NCI-H82 treated with DMSO at 0.1 percent for 48 hours (cell line): ENCODE measurements around the gene MT3.
"Not testable (repeated sequence)": the region's sequence is repeated elsewhere in the genome, so short reads cannot be mapped to it uniquely, and the experiment has no call there.

ENCODE experiments used
- DNase-seq: peaks from one replicate; lab custom pipeline; 2025; ENCODE audit not compliant: unreplicated experiment; lab: John Stamatoyannopoulos, UW

MT3 gene

DNA sequence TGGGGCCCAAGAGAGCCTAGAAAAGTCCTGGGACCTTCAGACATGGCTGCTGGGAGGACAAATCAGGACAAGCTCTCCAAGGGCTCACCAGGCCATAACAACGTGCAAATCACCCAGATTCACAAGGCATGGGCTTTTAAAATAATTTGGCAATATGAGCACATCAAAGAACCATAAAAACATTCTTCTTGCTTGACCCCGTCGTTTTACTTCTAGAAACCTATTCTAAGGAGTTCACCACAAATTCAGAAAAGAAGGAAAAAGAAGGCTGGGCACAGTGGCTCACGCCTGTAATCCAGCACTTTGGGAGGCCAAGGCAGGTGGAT lies 12.1 kb upstream of the MT3 start:
- no peak for DNase-seq

DNA sequence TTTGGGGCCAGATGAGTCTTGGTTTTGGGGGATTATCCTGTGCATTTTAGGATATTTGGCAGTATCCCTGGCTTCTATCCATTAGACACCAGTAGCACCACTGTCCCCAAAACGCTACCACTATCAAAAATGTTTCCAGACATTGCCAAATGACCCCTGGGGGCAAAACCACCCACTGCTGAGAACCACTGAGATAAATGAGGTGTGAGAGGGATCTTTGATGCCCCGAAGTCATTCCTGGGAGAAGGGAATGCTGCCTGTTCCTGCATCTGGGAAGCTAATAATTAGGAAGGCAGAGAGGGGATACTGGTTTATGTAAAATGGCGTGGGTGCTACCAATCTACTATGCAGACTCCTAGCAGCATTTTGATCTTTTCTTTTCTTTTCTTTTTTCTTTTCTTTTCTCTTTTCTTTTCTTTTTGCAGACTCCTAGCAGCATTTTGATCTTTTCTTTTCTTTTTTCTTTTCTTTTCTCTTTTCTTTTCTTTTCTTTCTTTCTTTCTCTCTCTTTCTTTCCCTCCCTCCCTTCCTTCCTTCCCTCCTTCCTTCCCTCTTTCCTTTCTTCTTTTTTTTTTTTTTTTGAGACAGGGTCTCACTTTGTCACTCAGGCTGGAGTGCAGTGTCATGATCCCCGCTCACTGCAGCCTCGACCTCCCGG lies 8.8 kb upstream of the MT3 start:
- no peak for DNase-seq

DNA sequence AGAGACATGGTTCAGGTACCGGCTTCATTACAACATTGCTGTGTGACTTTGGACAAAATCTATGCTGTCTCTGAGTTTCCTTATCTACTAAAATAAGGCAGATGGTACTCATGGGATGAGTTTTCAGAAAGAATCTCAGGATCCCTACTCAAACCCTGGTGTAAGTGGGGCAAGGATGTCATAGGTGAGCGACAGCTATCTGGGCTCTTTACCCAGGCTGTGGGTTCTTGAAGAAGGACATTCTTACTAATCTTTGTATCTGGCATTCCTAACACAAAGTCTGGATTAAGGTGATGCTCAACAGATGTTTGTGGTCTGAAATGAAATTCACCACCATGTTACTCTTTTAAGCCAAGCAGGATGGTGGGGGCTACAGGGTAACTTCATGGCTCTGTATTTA lies 6.4 kb upstream of the MT3 start:
- not testable (repeated sequence) for DNase-seq

DNA sequence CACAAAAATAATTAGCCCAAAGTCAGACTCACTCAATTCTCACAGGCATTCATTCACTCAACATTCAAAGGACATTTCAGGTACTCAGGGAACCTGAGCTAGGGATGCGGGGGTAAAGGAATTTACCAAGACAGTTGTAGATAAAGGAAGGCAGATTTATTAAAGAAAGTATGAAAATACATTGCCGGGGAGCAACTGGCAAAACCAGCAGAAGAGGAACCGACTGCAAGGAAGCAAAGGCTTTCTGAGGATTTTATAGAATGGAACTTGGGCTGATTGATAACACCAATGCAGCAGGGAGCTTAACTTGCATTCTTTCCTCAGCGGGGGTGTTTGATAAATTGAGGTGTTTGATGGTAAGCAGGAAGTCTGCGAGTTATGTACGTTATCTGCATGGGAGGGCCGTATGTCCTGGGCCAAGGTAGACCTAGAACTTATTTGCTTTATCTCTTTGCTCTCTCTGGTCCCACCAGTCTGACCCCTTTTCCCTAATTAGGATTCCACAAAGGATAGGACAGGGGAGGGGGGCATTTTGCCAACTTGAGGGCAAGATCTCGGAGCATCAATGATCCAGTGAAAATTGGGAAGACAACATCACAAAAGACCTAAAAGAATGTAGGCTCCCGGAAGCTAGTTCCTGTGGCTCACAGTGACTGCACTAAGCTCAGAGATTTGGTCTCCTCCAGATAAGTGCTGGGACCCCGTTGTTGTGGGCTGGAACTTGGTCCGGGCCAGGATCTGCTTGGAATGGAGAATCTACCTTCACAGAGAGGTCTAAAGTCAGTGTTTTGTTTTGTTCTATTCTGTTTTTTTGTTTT lies 5.8 kb upstream of the MT3 start:
- DNase-seq = no peak

DNA sequence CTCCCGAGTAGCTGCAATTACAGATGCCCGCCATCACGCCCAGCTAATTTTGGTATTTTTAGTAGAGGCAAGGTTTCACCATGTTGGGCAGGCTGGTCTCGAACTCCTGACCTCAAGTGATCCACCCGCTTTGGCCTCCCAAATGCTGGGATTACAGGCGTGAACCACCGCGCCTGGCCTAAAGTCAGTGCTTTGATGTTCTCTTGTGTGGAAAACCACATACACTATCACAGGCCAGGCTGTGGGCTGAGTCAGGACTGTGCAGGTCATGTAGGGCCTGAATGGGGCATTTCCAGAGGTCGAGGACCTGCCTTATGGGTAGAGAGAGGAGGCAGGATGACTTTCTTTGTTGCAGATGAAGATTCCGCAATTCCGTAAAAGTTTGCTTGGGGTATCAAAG lies 5.1 kb upstream of the MT3 start:
- DNase-seq = no peak

DNA sequence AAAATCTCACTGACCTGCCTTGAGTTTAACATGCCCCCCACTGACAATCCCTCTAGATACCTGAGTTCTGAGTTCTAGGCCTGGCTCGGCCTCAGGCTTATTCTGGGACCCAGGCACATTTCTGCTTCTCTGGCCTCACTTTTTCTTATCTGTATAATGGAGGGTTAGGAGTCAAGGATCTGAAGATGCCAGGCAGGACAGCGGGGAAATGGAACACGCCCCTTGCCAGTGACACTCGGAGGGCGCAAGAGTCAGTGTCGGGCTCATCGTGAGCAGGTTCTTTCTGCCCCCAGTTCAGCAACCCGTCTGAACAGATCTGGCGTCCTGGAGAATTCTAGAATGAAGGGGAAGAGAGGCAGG lies 567 bp upstream of the MT3 start:
- no peak for DNase-seq

DNA sequence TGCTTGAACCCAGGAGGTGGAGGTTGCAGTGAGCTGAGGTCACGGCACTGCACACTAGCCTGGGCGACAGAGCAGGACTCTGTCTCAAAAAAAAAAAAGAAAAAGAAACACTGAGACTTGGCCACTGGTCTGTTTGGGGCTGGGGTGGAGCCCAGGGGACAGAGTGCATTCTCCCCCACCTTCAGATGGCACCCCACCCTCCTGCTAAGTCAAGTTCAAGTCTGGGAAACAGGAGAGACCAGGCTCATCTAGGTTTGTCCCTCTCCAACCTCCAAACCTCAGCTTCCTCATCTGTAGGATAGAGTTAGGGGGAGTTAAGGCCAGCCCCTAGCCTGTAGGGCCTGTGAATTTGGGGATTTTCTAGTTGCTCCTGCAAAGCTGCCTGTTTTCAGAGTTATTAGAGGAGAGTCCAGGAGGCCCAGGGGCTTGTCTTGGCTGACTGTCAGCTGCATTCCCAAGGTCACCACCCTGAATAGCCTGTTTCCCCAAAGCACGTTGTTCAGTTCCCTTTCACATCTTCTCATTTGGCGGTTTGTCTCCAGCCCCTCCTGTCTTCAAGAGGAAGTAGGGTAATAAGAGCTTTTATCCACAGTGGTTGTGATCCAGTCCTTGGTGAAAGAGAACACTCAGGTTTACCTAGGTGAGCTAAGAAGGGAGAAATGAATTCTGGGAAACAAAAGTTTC lies 2.2 kb downstream of the MT3 start:
- DNase-seq = no peak

DNA sequence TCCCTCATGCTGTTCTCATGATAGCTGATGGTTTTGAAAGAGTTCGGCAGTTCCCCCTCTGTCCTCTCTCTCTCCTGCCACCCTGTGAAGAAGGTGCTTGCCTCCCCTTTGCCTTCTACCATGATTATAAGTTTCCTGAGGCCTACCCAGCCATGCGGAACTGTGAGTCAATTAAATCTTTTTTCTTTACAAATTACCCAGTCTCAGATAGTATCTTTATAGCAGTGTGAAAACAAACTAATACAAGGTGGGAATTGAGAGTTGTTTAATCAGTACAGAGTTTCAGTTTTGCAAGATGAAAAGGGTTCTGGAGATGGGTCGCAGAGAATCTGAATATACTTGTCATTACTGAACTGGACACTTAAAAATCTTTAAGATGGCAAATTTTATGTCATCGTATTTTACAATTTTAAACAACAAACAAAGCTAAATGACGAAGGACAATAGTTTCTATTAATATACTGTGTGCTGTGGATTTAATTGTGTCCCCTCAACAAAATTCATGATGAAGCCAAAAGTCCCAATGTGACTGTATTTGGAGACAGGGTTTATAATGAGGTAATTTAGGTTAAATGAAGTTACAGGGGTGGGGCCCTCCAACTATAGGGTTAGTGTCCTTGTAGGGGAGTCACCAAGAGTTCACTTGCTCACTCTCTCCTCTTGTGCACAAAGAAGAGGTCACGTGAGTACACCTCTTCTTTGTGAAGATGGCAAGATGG lies 4.4 kb downstream of the MT3 start:
- DNase-seq = no peak

DNA sequence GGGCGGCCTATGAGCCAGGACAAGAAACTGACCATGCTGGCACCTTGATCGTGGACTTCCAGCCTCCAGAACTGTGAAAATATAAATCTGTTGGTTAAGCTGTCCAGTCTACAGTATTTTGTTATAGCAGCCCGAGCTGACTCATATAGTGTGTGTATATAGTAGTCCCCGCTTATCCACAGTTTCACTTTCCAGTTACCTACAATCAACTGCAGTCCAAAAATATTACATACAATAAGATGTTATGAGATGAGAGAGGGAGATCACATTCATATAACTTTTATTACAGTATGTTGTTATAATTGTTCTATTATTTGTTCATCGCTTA lies 4.9 kb downstream of the MT3 start:
- no peak for DNase-seq

DNA sequence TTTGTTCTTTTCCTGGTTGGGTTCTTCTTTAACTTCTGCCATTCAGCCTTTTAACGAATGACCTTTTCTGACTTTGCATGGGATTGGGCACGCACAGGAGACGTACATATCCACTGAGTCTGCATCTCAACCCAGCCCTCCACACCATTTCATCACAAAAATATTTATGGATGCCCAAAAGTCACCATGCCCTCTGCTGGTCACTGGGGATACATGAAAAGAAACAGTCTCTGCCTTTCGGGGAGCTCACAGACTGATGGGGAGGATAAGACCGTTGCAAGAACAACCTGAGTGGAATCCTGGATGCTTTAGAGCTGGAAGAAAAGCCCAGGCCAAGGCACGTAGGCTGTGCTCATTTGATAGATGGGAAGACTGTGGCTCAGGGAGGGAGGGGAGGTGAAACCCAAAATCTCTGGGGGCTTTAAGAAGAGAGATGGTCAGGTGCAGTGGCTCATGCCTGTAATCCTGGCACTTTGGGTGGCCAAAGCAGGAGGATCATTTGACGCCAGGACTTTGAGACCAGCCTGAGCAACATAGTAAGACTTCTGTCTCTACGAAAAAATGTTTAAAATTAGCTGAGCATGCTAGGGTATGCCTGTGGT lies 11.2 kb downstream of the MT3 start:
- no peak for DNase-seq

DNA sequence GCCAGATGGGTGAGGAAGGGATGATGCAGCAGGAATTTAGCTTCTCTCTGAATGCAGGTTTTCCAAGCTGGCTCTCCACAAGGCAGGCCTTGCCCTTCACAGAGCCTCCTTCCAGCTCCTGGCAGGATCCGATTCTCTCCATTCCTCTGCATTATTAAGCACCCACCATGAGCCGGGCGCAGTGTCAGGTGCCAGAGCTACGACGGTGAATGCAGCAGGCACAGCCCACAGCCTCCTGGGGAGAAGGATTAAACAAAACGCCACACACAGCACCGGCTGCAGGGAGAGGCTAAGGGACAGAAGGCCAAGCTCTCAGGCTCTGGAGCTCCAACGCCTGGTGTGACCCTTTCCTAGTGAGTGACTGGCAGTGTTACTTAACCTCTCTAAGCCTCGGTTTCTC lies 12.0 kb downstream of the MT3 start:
- DNase-seq = no peak

DNA sequence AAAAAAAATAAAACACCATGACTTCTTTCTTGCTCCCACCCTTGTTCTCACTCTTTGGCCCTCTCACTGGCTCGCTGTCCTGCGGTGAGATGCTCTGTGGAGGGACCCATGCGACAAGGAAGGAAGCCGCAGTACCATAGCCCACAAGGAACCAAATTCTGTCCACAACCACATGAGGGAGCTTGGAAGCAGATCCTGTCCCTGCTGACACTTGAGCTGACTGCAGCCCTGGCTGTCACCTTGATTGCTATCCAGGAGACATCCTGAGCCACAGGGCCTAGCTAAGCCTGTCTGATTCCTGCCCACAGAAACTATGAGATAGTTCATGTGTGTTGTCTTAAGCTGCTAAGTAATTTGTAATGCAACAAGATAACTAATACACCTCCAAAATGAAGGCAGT lies 14.3 kb downstream of the MT3 start:
- DNase-seq = no peak

DNA sequence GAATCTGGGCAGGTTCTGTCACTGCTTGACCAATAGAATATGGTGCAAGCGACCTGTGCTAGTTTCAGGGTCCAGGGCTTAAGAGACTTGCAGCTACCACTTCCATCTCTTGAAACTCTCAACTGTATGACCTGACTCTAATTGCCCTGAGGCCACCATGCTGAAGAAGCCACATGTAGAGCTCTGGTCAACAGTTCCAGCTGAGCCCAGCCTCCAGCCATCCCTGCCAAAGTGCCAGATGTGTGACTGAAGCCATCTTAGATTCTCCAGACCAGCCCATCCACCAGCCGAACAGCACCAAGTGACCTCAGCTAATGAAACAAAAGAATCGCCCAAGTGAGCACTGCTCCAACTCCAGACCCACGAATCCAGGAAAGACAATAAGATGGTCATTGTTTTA lies 15.6 kb downstream of the MT3 start:
- no peak for DNase-seq

DNA sequence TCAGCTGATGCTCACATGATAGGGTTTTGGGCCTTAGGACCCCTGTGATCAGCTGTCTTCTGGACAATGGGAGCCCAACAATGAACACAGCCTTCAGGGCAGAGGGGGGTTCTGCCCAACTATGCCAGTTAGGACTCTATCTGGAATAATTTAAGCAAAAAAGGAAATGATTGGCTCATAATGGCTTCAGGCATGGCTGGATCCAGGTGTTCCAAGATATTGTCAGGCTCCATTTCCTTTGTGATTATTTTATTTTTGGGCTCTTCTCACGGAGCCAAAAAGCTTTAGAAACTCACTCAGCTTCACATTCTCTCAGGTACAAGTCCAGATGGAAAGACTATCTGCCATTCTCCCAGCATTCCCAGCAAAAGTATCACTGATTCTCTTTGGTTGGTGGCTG lies 16.1 kb downstream of the MT3 start:
- DNase-seq = no peak

DNA sequence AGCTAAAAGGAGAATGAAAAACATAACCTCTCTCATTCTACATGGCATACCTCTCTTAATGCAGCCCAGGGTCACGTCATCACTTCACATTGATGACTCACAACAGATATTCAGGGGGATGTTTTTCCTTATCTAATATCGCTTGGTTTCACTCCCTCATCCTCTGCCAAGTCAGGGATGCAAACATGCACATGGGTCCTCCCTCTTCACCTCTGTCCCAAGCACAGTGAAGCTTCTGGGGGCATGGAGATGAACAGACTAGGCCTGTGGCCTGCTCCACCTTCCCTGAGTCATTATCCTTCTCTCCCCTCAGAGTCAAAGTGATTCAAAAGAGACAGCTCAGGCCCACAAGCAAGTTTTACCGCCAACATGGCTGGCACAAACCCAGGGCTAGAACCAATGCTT lies 16.7 kb downstream of the MT3 start:
- DNase-seq = no peak

DNA sequence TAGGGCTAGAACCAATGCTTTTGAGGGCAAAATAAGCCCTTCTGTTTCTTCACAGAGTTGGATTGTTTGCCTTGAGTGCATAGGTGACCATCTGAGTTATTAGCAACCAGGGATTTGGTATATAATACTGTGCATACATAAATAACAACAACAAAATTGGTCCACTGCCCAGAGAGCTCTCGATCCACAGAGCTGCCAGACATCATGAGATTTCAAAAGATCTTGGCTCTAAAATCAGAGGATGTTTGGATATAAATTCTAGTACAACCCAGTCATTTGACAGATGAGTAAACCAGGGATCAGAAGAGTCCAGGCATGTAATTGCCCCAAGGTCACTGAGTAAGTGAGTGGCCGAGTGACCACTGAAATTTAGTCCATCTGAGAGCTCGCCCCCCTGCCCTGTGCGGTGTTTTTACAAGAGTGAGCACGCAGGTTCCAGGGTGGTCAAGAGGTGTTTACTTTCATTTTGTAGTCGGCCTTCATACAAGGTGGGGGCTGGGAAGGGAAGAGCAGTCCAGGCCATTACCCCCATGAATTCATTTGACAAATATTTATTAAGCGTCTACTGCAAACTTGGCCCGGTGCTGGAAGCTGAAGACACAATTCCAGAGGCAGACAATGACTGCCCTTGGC lies 17.3 kb downstream of the MT3 start:
- DNase-seq = no peak

DNA sequence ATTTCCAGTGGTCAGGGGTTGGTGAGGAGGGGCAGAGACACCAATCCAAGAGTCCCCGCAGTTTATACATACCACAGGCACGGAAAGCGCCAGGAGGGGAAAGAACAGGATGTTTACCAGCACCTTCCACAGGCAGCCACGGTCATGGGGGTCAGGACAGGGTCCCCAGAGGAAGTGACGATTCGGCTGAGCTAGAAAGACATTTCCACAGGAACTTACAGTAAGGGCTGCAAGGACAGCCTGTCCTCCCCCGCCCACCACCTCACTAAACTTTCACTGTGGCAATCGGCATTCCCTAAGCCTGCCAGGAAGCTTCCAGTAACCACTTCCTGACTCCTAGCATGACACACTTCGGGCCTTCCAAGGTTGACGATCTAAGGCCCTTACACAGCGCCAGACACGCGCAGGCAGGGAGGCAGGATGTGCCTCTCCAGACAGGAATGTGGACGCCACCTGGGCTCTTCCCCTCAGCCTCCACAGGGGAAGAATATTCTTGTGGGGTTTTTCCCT lies 17.8 kb downstream of the MT3 start:
- DNase-seq = no peak

DNA sequence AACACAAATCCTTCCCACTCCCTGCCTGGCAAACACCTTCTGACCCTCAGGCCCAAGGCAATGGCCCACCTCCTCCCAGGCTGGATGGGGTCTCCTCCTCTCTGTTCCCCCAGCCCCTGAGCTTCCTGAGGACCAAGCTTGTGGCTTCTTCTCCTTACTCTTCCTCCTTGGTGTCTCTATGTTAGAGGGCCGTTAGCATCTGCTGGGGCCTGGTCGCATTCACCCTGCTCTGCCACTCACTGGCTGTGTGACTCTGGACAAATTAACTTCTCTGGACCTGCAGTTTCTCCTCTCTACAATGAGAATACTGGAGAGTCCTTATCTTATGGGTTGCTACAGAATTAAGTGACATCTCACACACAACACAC lies 18.3 kb downstream of the MT3 start:
- DNase-seq = no peak

DNA sequence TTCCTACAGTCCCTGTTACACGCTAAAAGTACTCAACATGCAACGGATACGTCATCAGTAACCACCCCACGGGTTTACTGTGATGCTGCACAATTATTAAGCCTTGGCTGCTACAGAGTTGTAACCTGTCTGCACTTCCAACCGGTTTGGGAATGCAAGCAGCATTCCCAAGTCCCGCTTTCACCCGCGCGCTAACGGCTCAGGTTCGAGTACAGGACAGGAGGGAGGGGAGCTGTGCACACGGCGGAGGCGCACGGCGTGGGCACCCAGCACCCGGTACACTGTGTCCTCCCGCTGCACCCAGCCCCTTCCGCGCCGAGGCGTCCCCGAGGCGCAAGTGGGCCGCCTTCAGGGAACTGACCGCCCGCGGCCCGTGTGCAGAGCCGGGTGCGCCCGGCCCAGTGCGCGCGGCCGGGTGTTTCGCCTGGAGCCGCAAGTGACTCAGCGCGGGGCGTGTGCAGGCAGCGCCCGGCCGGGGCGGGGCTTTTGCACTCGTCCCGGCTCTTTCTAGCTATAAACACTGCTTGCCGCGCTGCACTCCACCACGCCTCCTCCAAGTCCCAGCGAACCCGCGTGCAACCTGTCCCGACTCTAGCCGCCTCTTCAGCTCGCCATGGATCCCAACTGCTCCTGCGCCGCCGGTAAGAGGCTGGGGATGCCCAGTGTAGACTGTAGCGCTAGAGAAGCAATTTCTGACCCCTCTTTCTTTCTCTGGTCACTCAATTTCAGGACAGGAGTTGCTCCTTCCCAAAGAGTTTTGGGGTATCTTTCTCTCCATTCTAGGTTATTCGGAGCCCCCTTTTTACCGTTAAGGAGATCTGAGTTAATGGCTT lies 18.9 kb downstream of the MT3 start, which contains the start of gene MT2A:
Gene MT2A (plus strand): TSS at position 542 of the 833 bp plus-strand sequence. CDS start 72 bp downstream, at position 614.
- DNase-seq = peak; percentile 86

DNA sequence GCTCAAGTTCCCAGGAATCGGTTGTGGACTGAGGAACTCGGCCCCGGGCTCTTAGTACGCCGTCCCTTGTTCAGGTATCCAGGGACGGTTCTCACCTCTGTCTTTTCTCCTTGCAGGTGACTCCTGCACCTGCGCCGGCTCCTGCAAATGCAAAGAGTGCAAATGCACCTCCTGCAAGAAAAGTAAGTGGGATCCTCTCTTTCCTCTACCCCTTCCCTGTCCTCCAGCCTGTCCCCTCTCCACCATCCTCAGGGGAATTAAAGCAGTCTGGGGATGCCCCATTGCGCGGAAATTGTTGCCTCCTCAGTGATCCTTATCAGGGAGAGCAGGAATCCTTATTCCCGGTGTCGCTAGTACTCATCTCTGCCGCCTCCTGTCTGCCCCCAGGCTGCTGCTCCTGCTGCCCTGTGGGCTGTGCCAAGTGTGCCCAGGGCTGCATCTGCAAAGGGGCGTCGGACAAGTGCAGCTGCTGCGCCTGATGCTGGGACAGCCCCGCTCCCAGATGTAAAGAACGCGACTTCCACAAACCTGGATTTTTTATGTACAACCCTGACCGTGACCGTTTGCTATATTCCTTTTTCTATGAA lies 19.6 kb downstream of the MT3 start:
- DNase-seq = no peak
